ENCODE data around the gene C12orf50.

Gene C12orf50

GRCh38 chr12:88026196-88026595 is 3.0 kb downstream of the C12orf50 start:
- Mint-ChIP-seq H3K36me3 (no peaks in the 10 kb centered on the region), H3K27ac (no peak overlapping the region), H3K4me1 (no peaks in the 10 kb centered on the region), H3K27me3 (peaks cover 12 to 24% of the 10 kb centered on the region in 2 donors), H3K9me3 (no peaks in the 10 kb centered on the region), H3K4me3 (no peak overlapping the region)
- DNase-seq (no peak), ATAC-seq (replicated peaks) (no peak)

DNA sequence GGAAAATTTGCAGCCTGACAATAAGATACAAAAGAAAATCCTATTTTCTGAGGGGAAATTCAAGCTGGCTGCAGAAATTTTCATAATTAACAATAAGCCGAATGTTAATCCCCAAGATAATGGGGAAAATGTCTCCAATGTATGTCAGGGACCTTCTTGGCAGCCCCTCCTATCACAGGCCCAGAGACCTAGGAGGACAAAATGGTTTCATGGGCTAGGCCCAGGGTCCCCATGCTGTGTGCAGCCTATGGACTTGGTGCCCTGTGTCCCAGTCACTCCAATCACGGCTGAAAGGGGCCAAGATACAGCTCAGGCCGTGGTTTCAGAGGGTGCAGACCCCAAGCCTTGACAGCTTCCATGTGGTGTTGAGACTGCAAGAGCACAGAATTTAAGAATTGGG is 11.2 kb downstream of the C12orf50 start:
- Mint-ChIP-seq H3K9me3 (peaks cover 10% of the 10 kb centered on the region in 2 donors), H3K4me3 (no peak overlapping the region), H3K36me3 (peaks cover 3% of the 10 kb centered on the region in 2 donors), H3K4me1 (no peaks in the 10 kb centered on the region), H3K27me3 (peaks cover 35 to 50% of the 10 kb centered on the region in 2 donors), H3K27ac (no peak overlapping the region)
- ATAC-seq (replicated peaks) (no peak), DNase-seq (no peak)

DNA sequence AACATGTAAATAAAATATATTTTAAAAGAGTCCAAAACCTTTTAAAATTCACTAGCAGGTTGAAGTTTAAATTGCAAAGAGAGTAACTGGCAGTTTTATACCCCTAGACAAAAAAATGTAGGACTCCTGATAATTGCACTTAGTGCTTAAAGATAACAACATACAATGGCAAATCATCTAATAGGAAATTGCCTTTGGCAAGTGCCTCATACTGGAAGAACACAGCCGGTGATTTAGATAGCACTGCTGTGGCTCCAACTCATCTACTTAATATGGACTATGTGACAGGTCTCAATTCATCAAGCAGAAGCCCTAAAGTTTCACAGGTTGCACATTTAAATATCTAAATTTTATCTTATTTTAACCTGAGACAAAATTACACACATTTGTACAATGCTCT is 13.4 kb downstream of the C12orf50 start:
- Mint-ChIP-seq H3K4me1 (no peaks in the 10 kb centered on the region), H3K27ac (no peak overlapping the region), H3K4me3 (no peak overlapping the region), H3K27me3 (peaks cover 27 to 39% of the 10 kb centered on the region in 2 donors), H3K36me3 (peaks cover 3% of the 10 kb centered on the region in 2 donors), H3K9me3 (peaks cover 10% of the 10 kb centered on the region in 2 donors)
- no peak for DNase-seq
- ATAC-seq (replicated peaks) = no peak

DNA sequence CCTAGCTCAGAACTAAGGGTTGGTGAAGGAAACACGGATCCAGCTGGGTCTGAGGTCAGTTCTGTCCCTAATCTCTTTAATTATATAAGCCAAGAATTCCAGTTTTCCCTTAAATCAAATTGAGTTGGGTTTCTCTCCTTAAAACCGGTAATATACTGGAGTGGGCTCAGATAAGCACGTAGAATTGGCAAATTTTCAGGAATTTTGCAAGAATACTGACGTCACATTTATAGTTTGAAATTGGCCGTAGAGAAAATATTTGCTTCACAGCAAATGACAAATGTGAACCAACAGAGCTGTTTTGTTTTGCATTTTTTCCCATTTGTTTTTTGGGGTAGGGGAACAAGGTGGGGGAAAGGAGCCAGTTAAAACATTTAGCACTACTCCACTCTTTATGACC is 17.4 kb downstream of the C12orf50 start:
- H3K27me3 Mint-ChIP-seq = peaks cover 12 to 14% of the 10 kb centered on the region in 2 donors
- no peak for DNase-seq
- H3K9me3 Mint-ChIP-seq = peaks cover 0 to 3% of the 10 kb centered on the region in 2 donors

GRCh38 chr12:88006351-88006750 is 22.9 kb downstream of the C12orf50 start:
- DNase-seq (no peak), ATAC-seq (replicated peaks) (no peak)
- Mint-ChIP-seq H3K4me3 (no peak overlapping the region), H3K27ac (no peak overlapping the region), H3K9me3 (peaks cover 5 to 13% of the 10 kb centered on the region in 2 donors), H3K27me3 (peaks cover 0 to 7% of the 10 kb centered on the region in 2 donors), H3K4me1 (no peaks in the 10 kb centered on the region), H3K36me3 (no peaks in the 10 kb centered on the region)

More for the DNA sequence above, 17.4 kb downstream of the C12orf50 start:
- Mint-ChIP-seq H3K27ac (no peak overlapping the region), H3K4me1 (no peaks in the 10 kb centered on the region), H3K4me3 (no peak overlapping the region), H3K36me3 (no peaks in the 10 kb centered on the region)
- no peak for ATAC-seq (replicated peaks)

DNA sequence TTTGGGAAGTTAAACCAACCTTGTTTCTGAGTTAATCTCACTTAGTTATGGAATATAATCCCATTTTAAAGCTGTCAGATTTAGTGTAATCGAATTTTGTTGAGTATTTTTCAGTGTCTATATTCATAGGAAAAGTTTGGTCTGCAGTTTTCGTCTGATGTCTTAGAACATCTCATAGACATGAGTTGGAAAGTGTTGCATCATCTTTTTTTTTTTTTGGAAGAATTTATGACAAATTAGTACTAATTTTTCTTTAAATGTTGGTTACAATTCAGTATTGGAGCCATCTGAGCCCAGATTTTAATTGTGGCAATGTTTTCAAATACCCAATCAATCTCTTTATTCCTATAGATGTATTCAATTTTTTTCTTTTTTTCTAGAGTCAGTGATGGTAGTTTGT is 27.9 kb downstream of the C12orf50 start:
- peaks cover 5 to 13% of the 10 kb centered on the region in 2 donors for H3K9me3 Mint-ChIP-seq
- DNase-seq (no peak), ATAC-seq (replicated peaks) (no peak)
- H3K36me3 Mint-ChIP-seq = no peaks in the 10 kb centered on the region
- H3K27me3 Mint-ChIP-seq = peaks cover 0 to 15% of the 10 kb centered on the region in 2 donors
- H3K4me3 Mint-ChIP-seq = no peak overlapping the region
- no peak overlapping the region for H3K27ac Mint-ChIP-seq
- no peaks in the 10 kb centered on the region for H3K4me1 Mint-ChIP-seq

- ATAC-seq (replicated peaks) (peak; percentile 85 to 86), DNase-seq (no peak)
- H3K4me3 Mint-ChIP-seq = no peak overlapping the region
- peaks cover 0 to 9% of the 10 kb centered on the region in 2 donors for H3K27me3 Mint-ChIP-seq
- no peaks in the 10 kb centered on the region for H3K9me3 Mint-ChIP-seq
- no peaks in the 10 kb centered on the region for H3K36me3 Mint-ChIP-seq
- H3K4me1 Mint-ChIP-seq = no peaks in the 10 kb centered on the region
- H3K27ac Mint-ChIP-seq = no peak overlapping the region
Observed at GRCh38 chr12:87995581-87996178, 33.5 kb downstream of the C12orf50 start.

DNA sequence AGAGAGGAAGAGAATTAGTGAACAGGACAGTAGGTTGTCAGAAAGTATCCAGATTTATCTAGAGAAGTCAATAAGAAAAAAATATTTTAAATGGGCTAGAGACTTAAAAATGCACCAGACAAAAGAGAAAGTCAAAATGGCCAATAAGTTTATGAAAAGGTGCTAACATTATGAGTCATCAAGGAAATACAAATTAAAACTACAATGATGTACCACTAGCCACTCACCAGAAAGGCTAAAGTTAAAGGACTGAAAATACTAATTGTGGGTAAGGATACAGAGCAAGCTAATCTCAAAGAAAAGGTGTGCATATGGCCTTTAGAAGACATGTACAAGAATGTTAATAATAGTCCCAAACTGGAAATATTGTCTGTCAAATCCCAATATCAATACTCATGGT is 37.7 kb downstream of the C12orf50 start:
- DNase-seq (no peak), ATAC-seq (replicated peaks) (no peak)
- peaks cover 0 to 9% of the 10 kb centered on the region in 2 donors for H3K27me3 Mint-ChIP-seq
- no peaks in the 10 kb centered on the region for H3K36me3 Mint-ChIP-seq
- H3K4me1 Mint-ChIP-seq = no peaks in the 10 kb centered on the region
- no peaks in the 10 kb centered on the region for H3K9me3 Mint-ChIP-seq
- H3K27ac Mint-ChIP-seq = no peak overlapping the region
- H3K4me3 Mint-ChIP-seq = no peak overlapping the region

DNA sequence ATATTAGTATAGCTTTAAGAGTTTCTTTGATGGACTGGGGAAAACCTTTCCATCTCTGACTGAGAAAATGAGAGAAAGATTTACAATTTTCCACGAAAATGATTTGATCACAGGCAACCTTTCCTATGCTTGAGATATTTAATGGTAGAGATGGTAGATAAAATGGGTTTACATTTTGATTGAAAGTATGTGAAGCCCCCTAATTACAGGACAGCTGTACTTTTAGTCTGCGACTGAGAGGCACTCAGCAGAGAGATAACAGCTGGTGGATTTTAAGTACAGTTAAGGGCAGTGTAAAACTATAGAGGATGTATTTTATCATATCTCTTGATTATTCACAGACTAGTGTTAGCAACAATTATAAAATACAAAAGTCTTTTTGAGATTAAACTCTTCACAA is 40.7 kb downstream of the C12orf50 start:
- Mint-ChIP-seq H3K36me3 (no peaks in the 10 kb centered on the region), H3K4me1 (no peaks in the 10 kb centered on the region), H3K9me3 (no peaks in the 10 kb centered on the region), H3K27ac (no peak overlapping the region), H3K27me3 (peaks cover 0 to 9% of the 10 kb centered on the region in 2 donors), H3K4me3 (no peak overlapping the region)
- DNase-seq = no peak
- no peak for ATAC-seq (replicated peaks)

- H3K27ac Mint-ChIP-seq = no peak overlapping the region
- no peaks in the 10 kb centered on the region for H3K9me3 Mint-ChIP-seq
- peaks cover 6 to 17% of the 10 kb centered on the region in 2 donors for H3K27me3 Mint-ChIP-seq
- H3K4me3 Mint-ChIP-seq = no peak overlapping the region
- no peaks in the 10 kb centered on the region for H3K4me1 Mint-ChIP-seq
- no peaks in the 10 kb centered on the region for H3K36me3 Mint-ChIP-seq
- DNase-seq (no peak), ATAC-seq (replicated peaks) (no peak)
Observed at GRCh38 chr12:87985069-87985675, 44.0 kb downstream of the C12orf50 start.

- Mint-ChIP-seq H3K4me3 (no peak overlapping the region), H3K4me1 (no peaks in the 10 kb centered on the region), H3K27ac (no peak overlapping the region), H3K27me3 (peaks cover 6 to 11% of the 10 kb centered on the region in 2 donors), H3K36me3 (no peaks in the 10 kb centered on the region), H3K9me3 (no peaks in the 10 kb centered on the region)
- ATAC-seq (replicated peaks) (no peak), DNase-seq (no peak)
Observed at GRCh38 chr12:87982208-87982607, 47.0 kb downstream of the C12orf50 start.

DNA sequence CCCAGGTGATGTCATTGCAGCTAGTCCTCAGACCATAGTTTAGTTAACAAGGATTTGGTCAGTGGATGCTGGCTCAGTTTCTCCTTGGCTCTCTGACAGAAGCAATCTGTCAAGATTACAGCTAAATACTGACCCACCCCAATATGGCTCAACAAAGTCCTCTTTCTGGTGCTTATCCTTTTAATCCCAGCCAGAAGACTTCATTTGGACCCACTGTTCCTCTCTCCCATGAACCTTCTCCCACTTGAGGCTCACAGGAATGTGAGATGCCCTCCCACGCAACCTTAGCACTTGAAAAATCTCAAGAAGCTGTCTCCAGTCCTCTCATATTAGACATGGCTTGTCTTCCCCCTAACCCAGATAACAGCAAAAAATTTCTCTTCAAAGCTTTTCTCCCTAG is 47.7 kb downstream of the C12orf50 start:
- no peak for ATAC-seq (replicated peaks)
- no peaks in the 10 kb centered on the region for H3K36me3 Mint-ChIP-seq
- H3K9me3 Mint-ChIP-seq = no peaks in the 10 kb centered on the region

DNA sequence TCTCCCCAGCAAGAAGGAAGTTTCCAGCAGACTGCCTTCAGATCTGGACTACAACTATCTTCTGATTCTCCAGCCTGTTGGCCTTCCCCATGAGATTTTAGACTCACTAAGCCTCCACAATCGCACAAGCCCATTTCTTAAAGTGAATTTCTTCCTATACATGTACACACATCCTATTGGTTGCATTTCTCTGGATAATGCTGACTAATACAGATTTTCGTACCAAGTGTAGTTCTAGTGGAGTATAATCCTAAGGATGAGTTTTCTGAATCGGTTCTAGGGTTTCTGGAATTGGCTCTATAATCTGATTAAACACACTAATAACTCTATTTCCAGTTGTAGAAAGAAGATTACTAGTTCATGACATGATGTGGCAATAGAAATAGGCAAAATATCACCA is 53.3 kb downstream of the C12orf50 start:
- no peak for DNase-seq
- no peak for ATAC-seq (replicated peaks)
- Mint-ChIP-seq H3K36me3 (no peaks in the 10 kb centered on the region), H3K4me3 (no peak overlapping the region), H3K4me1 (no peaks in the 10 kb centered on the region), H3K9me3 (peaks cover 2 to 10% of the 10 kb centered on the region in 2 donors), H3K27me3 (peaks cover 0 to 5% of the 10 kb centered on the region in 2 donors), H3K27ac (no peak overlapping the region)

More for the DNA sequence above, 47.7 kb downstream of the C12orf50 start:
- no peak for DNase-seq
- Mint-ChIP-seq H3K4me1 (no peaks in the 10 kb centered on the region), H3K4me3 (no peak overlapping the region), H3K27ac (no peak overlapping the region), H3K27me3 (peaks cover 6 to 11% of the 10 kb centered on the region in 2 donors)

DNA sequence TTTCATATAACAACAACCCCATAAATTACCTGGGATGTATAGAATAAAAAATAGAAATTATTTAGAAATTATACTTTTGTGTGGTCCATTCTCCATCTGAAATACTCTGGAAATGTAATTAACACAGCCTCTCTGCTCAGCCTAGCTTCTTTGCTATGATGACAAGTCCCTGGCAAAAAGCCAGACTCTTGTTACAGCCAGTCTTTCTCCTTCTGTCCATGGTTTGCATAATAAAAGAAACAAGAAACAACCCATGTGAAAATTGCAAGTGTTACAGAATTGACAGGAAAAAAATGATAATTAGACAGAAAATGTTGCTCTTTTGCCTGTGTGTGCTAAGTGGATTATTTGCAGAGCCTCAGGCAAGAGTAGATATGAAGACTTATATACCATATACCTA is 61.3 kb downstream of the C12orf50 start:
- H3K4me3 Mint-ChIP-seq = no peak overlapping the region

DNA sequence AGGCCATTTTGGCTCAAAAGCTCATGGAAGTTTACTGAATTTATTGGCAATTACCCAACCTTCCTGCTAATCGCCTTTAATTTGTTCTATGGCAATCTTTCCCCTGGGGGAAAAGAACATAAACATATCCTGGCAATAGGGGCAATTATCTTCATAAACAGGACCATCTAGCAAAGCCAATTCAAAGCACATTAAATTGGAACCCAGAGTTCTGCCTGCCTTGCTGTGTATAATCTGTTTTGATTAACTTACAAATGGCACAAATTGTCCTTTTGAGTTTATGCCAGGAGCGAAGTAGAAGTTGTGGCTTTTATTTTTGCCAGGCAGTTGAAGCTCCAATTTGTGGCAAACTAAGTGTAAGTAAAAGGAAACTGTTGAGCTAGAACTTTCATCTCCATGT is 68.6 kb downstream of the C12orf50 start:
- ATAC-seq (replicated peaks) = no peak
- peaks cover 5 to 6% of the 10 kb centered on the region in 2 donors for H3K9me3 Mint-ChIP-seq
- H3K27ac Mint-ChIP-seq = no peak overlapping the region
- H3K4me1 Mint-ChIP-seq = no peaks in the 10 kb centered on the region
- H3K27me3 Mint-ChIP-seq = no peaks in the 10 kb centered on the region
- no peak overlapping the region for H3K4me3 Mint-ChIP-seq
- DNase-seq = no peak
- H3K36me3 Mint-ChIP-seq = no peaks in the 10 kb centered on the region

More for the DNA sequence above, 61.3 kb downstream of the C12orf50 start:
- Mint-ChIP-seq H3K4me1 (no peaks in the 10 kb centered on the region), H3K9me3 (peaks cover 0 to under 1% of the 10 kb centered on the region in 2 donors), H3K27me3 (no peaks in the 10 kb centered on the region), H3K27ac (no peak overlapping the region), H3K36me3 (no peaks in the 10 kb centered on the region)
- no peak for ATAC-seq (replicated peaks)
- no peak for DNase-seq
